Smooth muscle cell (in vitro differentiated cells): ENCODE measurements around the gene ST8SIA2. TPM values are rescaled to one million over a fixed set of nuclear protein-coding genes. Genes with fewer than 3 reads are reported as not detected.

Experiments used
- DNase-seq: peaks from one replicate; lab custom pipeline; 2025; ENCODE audit not compliant: unreplicated experiment; lab: John Stamatoyannopoulos, UW
- H2AFZ ChIP-seq: fragments of 200-600 bp; sonication (generic); 2 replicates; pipeline ENCODE4 v1.6.0; 2016; ENCODE audit warnings: antibody characterized with exemption, low read depth, mild to moderate bottlenecking
- H3F3A ChIP-seq: fragments of 200-600 bp; sonication (generic); 2 replicates; pipeline ENCODE4 v1.6.0; 2017; ENCODE audit warnings: antibody characterized with exemption, low read depth
- H3K27ac ChIP-seq: fragments of 200-600 bp; sonication (generic); 2 replicates; pipeline ENCODE4 v1.5.1; 2016; ENCODE audit warnings: low read depth, mild to moderate bottlenecking
- H3K27me3 ChIP-seq: fragments of 200-600 bp; sonication (generic); 2 replicates; pipeline ENCODE4 v1.6.1; 2016; ENCODE audit warnings: low read depth, mild to moderate bottlenecking
- H3K36me3 ChIP-seq: fragments of 200-600 bp; sonication (generic); 2 replicates; pipeline ENCODE4 v1.5.1; 2016; ENCODE audit warnings: low read depth
- H3K4me1 ChIP-seq: fragments of 200-600 bp; sonication (generic); 2 replicates; pipeline ENCODE4 v1.5.1; 2016; ENCODE audit warnings: low read depth
- H3K4me2 ChIP-seq: fragments of 200-600 bp; sonication (generic); 2 replicates; pipeline ENCODE4 v1.6.0; 2016; ENCODE audit warnings: mild to moderate bottlenecking
- H3K4me3 ChIP-seq: fragments of 200-600 bp; sonication (generic); 2 replicates; pipeline ENCODE4 v1.5.1; 2016; ENCODE audit warnings: mild to moderate bottlenecking
- H3K79me2 ChIP-seq: fragments of 200-600 bp; sonication (generic); 2 replicates; pipeline ENCODE4 v1.6.0; 2016; ENCODE audit warnings: low read depth, mild to moderate bottlenecking
- H3K9ac ChIP-seq: fragments of 200-600 bp; sonication (generic); 2 replicates; pipeline ENCODE4 v1.6.0; 2016; ENCODE audit warnings: low read depth
- H3K9me3 ChIP-seq: fragments of 200-600 bp; sonication (generic); replicated peaks from 2 replicates; pipeline ENCODE4 v1.5.1; 2016; ENCODE audit warnings: low read depth
- H4K20me1 ChIP-seq: fragments of 200-600 bp; sonication (generic); 2 replicates; pipeline ENCODE4 v1.6.0; 2016; ENCODE audit warnings: low read depth
- WGBS: methylation state at CpG from one replicate; pipeline ENCODE4 v1.1.7; 2016; ENCODE audit warnings: low lambda C conversion rate; 5-methylcytosine and 5-hydroxymethylcytosine counted together
- polyA plus RNA-seq: library from polyadenylated mRNA; unstranded; fragments of >200 nt; fragmentation: Nextera tagmentation; extraction: Ambion mirVana; gene quantifications from 2 replicates; pipeline ENCODE4 v1.2.1, GENCODE V29; 2016
- total RNA-seq: library from RNA; depleted of rRNA; stranded (reverse); fragments of >200 nt; gene quantifications from 2 replicates; pipeline ENCODE4 v1.2.3, GENCODE V29; 2014
- TF ChIP-seq, protein P1 (sequence below): fragments of 200-600 bp; sonication (generic); IDR thresholded peaks from 2 replicates; pipeline ENCODE4 v1.5.1; 2017; ENCODE audit warnings: borderline replicate concordance, mild to moderate bottlenecking, antibody characterized with exemption; ENCODE audit not compliant: insufficient read depth, poor library complexity, severe bottlenecking

ST8SIA2 gene
- total and polyA plus RNA-seq, 2 experiments from 2014 or later = 2.2 to 2.7 TPM

- Histone ChIP-seq H3K36me3 (no peaks in the 10 kb centered on the region), H3K4me3 (no peak overlapping the region), H3K27ac (no peak overlapping the region), H3K27me3 (no peaks in the 10 kb centered on the region), H3K4me2 (no peak overlapping the region), H3K4me1 (peaks cover 10% of the 10 kb centered on the region), H3K9ac (no peak overlapping the region), H3K79me2 (no peaks in the 10 kb centered on the region), H4K20me1 (no peaks in the 10 kb centered on the region), H3K9me3 (no peaks in the 10 kb centered on the region), H3F3A (no peaks in the 10 kb centered on the region), H2AFZ (no peak overlapping the region)
- 40% methylated on average over 2 of the region's 2 CpGs for WGBS
- no peak for DNase-seq
- TF ChIP-seq, protein P1, sequence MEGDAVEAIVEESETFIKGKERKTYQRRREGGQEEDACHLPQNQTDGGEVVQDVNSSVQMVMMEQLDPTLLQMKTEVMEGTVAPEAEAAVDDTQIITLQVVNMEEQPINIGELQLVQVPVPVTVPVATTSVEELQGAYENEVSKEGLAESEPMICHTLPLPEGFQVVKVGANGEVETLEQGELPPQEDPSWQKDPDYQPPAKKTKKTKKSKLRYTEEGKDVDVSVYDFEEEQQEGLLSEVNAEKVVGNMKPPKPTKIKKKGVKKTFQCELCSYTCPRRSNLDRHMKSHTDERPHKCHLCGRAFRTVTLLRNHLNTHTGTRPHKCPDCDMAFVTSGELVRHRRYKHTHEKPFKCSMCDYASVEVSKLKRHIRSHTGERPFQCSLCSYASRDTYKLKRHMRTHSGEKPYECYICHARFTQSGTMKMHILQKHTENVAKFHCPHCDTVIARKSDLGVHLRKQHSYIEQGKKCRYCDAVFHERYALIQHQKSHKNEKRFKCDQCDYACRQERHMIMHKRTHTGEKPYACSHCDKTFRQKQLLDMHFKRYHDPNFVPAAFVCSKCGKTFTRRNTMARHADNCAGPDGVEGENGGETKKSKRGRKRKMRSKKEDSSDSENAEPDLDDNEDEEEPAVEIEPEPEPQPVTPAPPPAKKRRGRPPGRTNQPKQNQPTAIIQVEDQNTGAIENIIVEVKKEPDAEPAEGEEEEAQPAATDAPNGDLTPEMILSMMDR = no peak
Measured at GRCh38 chr15:92429378-92430068, 35.8 kb downstream of the ST8SIA2 start.

- Histone ChIP-seq H4K20me1 (no peaks in the 10 kb centered on the region), H3K4me2 (no peak overlapping the region), H3K79me2 (no peaks in the 10 kb centered on the region), H3K4me3 (no peak overlapping the region), H3K9ac (no peak overlapping the region), H3K4me1 (peaks cover 10% of the 10 kb centered on the region), H3K27ac (no peak overlapping the region), H3K9me3 (no peaks in the 10 kb centered on the region), H3K36me3 (no peaks in the 10 kb centered on the region), H3K27me3 (no peaks in the 10 kb centered on the region), H3F3A (no peaks in the 10 kb centered on the region), H2AFZ (no peak overlapping the region)
- WGBS = 79% methylated on average over 1 of the region's 1 CpG
- TF ChIP-seq, protein P1 = no peak
- DNase-seq = no peak
Measured at GRCh38 chr15:92430069-92430440, 36.4 kb downstream of the ST8SIA2 start.

- H4K20me1 ChIP-seq = no peaks in the 10 kb centered on the region
- TF ChIP-seq, protein P1 = no peak
- no peaks in the 10 kb centered on the region for H3K9me3 ChIP-seq
- no peaks in the 10 kb centered on the region for H3K4me1 ChIP-seq
- no peak overlapping the region for H3K9ac ChIP-seq
- H3K79me2 ChIP-seq = no peaks in the 10 kb centered on the region
- no peak overlapping the region for H3K4me2 ChIP-seq
- H3F3A ChIP-seq = no peaks in the 10 kb centered on the region
- no peak overlapping the region for H3K27ac ChIP-seq
- H3K36me3 ChIP-seq = no peaks in the 10 kb centered on the region
- 77% methylated on average over 3 of the region's 3 CpGs for WGBS
- no peak overlapping the region for H2AFZ ChIP-seq
- H3K27me3 ChIP-seq = no peaks in the 10 kb centered on the region
- H3K4me3 ChIP-seq = no peak overlapping the region
- DNase-seq = no peak
Measured at GRCh38 chr15:92435145-92435544, 41.5 kb downstream of the ST8SIA2 start.

- DNase-seq = no peak
- Histone ChIP-seq H3K4me3 (no peak overlapping the region), H3K4me1 (no peaks in the 10 kb centered on the region), H3F3A (no peaks in the 10 kb centered on the region), H3K9me3 (no peaks in the 10 kb centered on the region), H3K27me3 (no peaks in the 10 kb centered on the region), H3K4me2 (no peak overlapping the region), H3K9ac (no peak overlapping the region), H4K20me1 (no peaks in the 10 kb centered on the region), H2AFZ (no peak overlapping the region), H3K79me2 (no peaks in the 10 kb centered on the region), H3K36me3 (no peaks in the 10 kb centered on the region), H3K27ac (no peak overlapping the region)
- WGBS = 92% methylated on average over 12 of the region's 12 CpGs
- TF ChIP-seq, protein P1 = no peak
Measured at GRCh38 chr15:92438471-92438870, 44.8 kb downstream of the ST8SIA2 start.
